ENCODE data around the gene SCLY. TPM values are rescaled to one million over a fixed set of nuclear protein-coding genes. Genes with fewer than 3 reads are reported as not detected.
"Not testable (repeated sequence)": the region's sequence is repeated elsewhere in the genome, so short reads cannot be mapped to it uniquely, and the experiment has no call there.

Gene SCLY
- total RNA-seq, 1 experiment from 2014 or later, result 21.7 TPM

DNA sequence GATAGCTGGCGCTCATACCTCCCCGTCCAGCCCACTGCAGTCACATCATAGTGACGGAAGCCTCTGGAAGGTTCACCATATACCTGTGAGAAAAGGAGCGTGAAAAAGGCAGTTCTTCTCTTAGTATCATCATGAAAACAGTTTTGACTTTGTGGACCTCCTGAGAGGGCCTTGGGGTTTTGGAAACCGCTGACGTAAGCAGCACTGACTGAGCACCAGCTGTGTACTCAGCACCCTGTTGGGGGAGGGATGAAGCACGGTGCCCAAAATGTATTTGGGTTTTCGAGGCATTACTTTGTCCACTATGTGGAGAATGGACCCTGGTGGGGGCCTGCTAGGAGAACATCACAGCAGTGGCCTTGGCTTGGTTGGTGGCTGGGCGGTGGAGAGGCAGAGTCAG, 5.4 kb downstream of the SCLY start:
- intact Hi-C loops (cut with micrococcal nuclease; ENCODE audit: unreplicated experiment), result no loop called here
- TF ChIP-seq, protein P1, sequence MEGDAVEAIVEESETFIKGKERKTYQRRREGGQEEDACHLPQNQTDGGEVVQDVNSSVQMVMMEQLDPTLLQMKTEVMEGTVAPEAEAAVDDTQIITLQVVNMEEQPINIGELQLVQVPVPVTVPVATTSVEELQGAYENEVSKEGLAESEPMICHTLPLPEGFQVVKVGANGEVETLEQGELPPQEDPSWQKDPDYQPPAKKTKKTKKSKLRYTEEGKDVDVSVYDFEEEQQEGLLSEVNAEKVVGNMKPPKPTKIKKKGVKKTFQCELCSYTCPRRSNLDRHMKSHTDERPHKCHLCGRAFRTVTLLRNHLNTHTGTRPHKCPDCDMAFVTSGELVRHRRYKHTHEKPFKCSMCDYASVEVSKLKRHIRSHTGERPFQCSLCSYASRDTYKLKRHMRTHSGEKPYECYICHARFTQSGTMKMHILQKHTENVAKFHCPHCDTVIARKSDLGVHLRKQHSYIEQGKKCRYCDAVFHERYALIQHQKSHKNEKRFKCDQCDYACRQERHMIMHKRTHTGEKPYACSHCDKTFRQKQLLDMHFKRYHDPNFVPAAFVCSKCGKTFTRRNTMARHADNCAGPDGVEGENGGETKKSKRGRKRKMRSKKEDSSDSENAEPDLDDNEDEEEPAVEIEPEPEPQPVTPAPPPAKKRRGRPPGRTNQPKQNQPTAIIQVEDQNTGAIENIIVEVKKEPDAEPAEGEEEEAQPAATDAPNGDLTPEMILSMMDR (IDR thresholded peaks at IDR 0.05; ENCODE audit: insufficient read depth in 1 of 2, low read depth in 1 of 2, low read length in 1 of 2, severe bottlenecking in 1 of 2, unreplicated experiment in 1 of 2), result no peak
- H3K9me3 ChIP-seq, result no peaks in the 10 kb centered on the region
- Mint-ChIP-seq H3K4me1 (ENCODE audit: low read depth, unreplicated experiment) (peaks cover 7% of the 10 kb centered on the region), H3K27ac (ENCODE audit: unreplicated experiment) (no peak overlapping the region), H3K36me3 (ENCODE audit: insufficient read depth, unreplicated experiment) (peaks cover 18% of the 10 kb centered on the region), H3K27me3 (ENCODE audit: insufficient read depth, unreplicated experiment) (no peaks in the 10 kb centered on the region), H3K9me3 (ENCODE audit: unreplicated experiment) (no peaks in the 10 kb centered on the region), H3K4me3 (ENCODE audit: unreplicated experiment) (no peak overlapping the region)
- no peak for DNase-seq
- POLR2A ChIA-PET, result no interaction called here
- H3K4me1 ChIP-seq, result peaks cover 6% of the 10 kb centered on the region
- no peak overlapping the region for H3K4me3 ChIP-seq (ENCODE audit: low read depth, low read length)
- H3K27me3 ChIP-seq (replicated peaks; ENCODE audit: control insufficient read depth, insufficient read depth, low read length), result no peaks in the 10 kb centered on the region
- no peaks in the 10 kb centered on the region; the same call in 1 of the 2 replicates for H3K36me3 ChIP-seq (ENCODE audit: control insufficient read depth, insufficient read depth, low read length)
- no TSS peak for BruUV-seq (replicated peaks)
- CTCF ChIA-PET, result no interaction called here

DNA sequence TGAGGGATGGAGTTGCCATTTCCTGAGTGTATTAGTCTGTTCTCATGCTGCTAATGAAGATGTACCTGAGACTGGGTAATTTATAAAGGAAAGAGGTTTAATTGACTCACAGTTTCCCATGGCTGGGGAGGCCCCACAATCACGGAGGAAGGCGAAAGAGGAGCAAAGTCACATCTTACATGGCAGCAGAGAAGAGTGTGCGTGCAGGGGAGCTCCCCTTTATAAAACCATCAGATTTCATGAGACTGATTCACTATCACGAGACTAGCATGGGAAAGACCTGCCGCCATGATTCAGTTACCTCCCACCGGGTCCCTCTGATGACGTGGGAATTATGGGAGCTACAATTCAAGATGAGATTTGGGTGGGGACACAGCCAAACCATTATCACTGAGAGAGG, 5.9 kb downstream of the SCLY start:
- intact Hi-C loops (cut with micrococcal nuclease; ENCODE audit: unreplicated experiment), result not testable (repeated sequence)

DNA sequence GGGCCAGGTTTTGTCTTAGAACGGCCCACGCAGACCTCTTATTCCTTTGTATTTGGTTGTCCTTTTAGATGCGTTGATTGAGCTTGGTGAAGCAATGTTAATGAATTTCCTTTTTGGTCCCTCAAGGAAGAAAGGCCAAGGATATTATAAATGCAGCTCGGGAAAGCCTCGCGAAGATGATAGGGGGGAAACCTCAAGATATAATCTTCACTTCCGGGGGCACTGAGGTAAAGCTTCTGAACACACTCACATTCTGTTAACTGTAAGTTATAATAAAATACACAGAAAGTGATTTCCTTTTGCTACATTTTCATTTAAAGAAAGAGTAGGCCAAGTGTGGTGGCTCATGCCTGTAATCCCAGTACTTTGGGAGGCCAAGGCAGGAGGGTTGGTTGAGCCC, 7.1 kb downstream of the SCLY start:
- TF ChIP-seq, protein P1 (IDR thresholded peaks at IDR 0.05; ENCODE audit: insufficient read depth in 1 of 2, low read depth in 1 of 2, low read length in 1 of 2, severe bottlenecking in 1 of 2, unreplicated experiment in 1 of 2), result no peak
- H3K9me3 Mint-ChIP-seq (ENCODE audit: unreplicated experiment), result no peaks in the 10 kb centered on the region
- POLR2A ChIA-PET, result no interaction called here
- CTCF ChIA-PET, result interaction anchor here (1.2 kb wide), 1 partner anchor 195 kb away, joined by 3 read pairs; no protein-coding TSS in a partner anchor
- Histone ChIP-seq H3K4me3 (ENCODE audit: low read depth, low read length) (no peak overlapping the region), H3K27me3 (replicated peaks; ENCODE audit: control insufficient read depth, insufficient read depth, low read length) (no peaks in the 10 kb centered on the region), H3K9me3 (no peaks in the 10 kb centered on the region), H3K36me3 (ENCODE audit: control insufficient read depth, insufficient read depth, low read length) (no peaks in the 10 kb centered on the region; the same call in 1 of the 2 replicates), H3K4me1 (peaks cover 6% of the 10 kb centered on the region)
- BruUV-seq (replicated peaks), result no TSS peak
- no peaks in the 10 kb centered on the region for H3K4me1 Mint-ChIP-seq (ENCODE audit: low read depth, unreplicated experiment)
- intact Hi-C loops (cut with micrococcal nuclease; ENCODE audit: unreplicated experiment), result no loop called here
- H3K4me3 Mint-ChIP-seq (ENCODE audit: unreplicated experiment), result no peak overlapping the region
- no peak for DNase-seq
- no peaks in the 10 kb centered on the region for H3K27me3 Mint-ChIP-seq (ENCODE audit: insufficient read depth, unreplicated experiment)
- no peak overlapping the region for H3K27ac Mint-ChIP-seq (ENCODE audit: unreplicated experiment)
- peaks cover 27% of the 10 kb centered on the region for H3K36me3 Mint-ChIP-seq (ENCODE audit: insufficient read depth, unreplicated experiment)

More for the DNA sequence above, 5.9 kb downstream of the SCLY start:
- BruUV-seq (replicated peaks); H3K36me3 ChIP-seq (ENCODE audit: control insufficient read depth, insufficient read depth, low read length); H3K27me3 ChIP-seq (replicated peaks; ENCODE audit: control insufficient read depth, insufficient read depth, low read length); CTCF ChIA-PET; H3K4me3 ChIP-seq (ENCODE audit: low read depth, low read length); H3K9me3 Mint-ChIP-seq (ENCODE audit: unreplicated experiment); H3K4me3 Mint-ChIP-seq (ENCODE audit: unreplicated experiment); H3K27me3 Mint-ChIP-seq (ENCODE audit: insufficient read depth, unreplicated experiment); DNase-seq; H3K4me1 Mint-ChIP-seq (ENCODE audit: low read depth, unreplicated experiment); H3K4me1 ChIP-seq; H3K9me3 ChIP-seq; H3K27ac Mint-ChIP-seq (ENCODE audit: unreplicated experiment); POLR2A ChIA-PET: not testable (repeated sequence)
- peaks cover 21% of the 10 kb centered on the region for H3K36me3 Mint-ChIP-seq (ENCODE audit: insufficient read depth, unreplicated experiment)

All from Caco-2 (cell line).